ENCODE data around the gene NEURL1B. TPM values are rescaled to one million over a fixed set of nuclear protein-coding genes. Genes with fewer than 3 reads are reported as not detected.

Gene NEURL1B
- total RNA-seq, 1 experiment from 2014 or later = 2.8 TPM

DNA sequence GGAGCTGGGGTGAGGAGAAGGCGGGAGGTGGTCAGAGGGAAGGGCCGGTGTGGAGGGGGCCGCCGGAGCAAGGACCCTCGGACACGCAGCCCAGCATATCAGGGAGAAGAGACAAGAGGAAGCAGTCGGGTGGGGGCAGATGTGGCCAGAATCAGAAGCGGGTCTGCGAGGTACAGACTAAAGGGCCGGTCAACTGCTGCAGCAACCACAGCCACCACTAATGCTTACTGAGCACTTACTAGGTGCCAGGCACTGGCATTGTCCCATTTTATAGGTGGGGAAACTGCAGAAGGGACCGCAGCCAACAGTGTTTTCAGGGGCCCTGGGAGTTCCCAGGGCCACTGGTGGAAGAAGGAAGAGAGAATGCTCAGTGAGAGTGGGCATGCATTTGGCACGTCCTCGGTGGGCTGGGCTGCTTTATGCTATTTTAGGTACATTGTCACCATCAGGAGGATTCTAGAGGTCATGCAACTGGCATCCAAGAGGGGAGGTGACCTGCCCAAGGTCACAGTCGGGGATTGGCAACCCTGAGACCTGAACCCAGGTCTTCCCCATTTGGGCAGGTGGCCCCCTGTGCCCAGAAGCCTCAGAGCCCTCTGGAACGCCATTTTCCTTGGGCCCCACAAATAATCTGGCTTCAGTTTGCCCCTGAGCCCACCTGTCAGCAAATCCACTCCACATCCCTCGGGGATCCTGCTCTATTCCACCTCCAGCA is 76.6 kb downstream of the NEURL1B start:
- Mint-ChIP-seq H3K4me3 (ENCODE audit: low read depth, unreplicated experiment) (no peak overlapping the region), H3K27me3 (ENCODE audit: unreplicated experiment) (peaks cover 6% of the 10 kb centered on the region), H3K9me3 (ENCODE audit: low read depth, unreplicated experiment) (no peaks in the 10 kb centered on the region), H3K4me1 (ENCODE audit: low read depth, unreplicated experiment) (peaks cover 8% of the 10 kb centered on the region), H3K27ac (ENCODE audit: unreplicated experiment) (peak overlapping the region; percentile 40), H3K36me3 (ENCODE audit: insufficient read depth, unreplicated experiment) (peaks cover 6% of the 10 kb centered on the region)
- no peak for DNase-seq
- intact Hi-C loops (cut with micrococcal nuclease; ENCODE audit: unreplicated experiment) = loop anchor here (1.0 kb wide), 1 partner anchor 53 kb away; no protein-coding TSS in a partner anchor
- CTCF ChIA-PET = interaction anchor here (0.6 to 1.7 kb wide), 9 partner anchors 14 to 267 kb away, joined by 3 to 15 read pairs (median 3); partner anchors contain the start of gene DUSP1
- no peak for TF ChIP-seq CTCF (IDR thresholded peaks at IDR 0.05; ENCODE audit: unreplicated experiment)
- no TSS peak for BruUV-seq (replicated peaks)

- Mint-ChIP-seq H3K4me3 (ENCODE audit: low read depth, unreplicated experiment) (no peak overlapping the region), H3K4me1 (ENCODE audit: low read depth, unreplicated experiment) (no peaks in the 10 kb centered on the region), H3K9me3 (ENCODE audit: low read depth, unreplicated experiment) (no peaks in the 10 kb centered on the region), H3K27me3 (ENCODE audit: unreplicated experiment) (peaks cover 6% of the 10 kb centered on the region), H3K27ac (ENCODE audit: unreplicated experiment) (no peak overlapping the region), H3K36me3 (ENCODE audit: insufficient read depth, unreplicated experiment) (no peaks in the 10 kb centered on the region)
- CTCF ChIA-PET = no interaction called here
- intact Hi-C loops (cut with micrococcal nuclease; ENCODE audit: unreplicated experiment) = no loop called here
- no peak for TF ChIP-seq CTCF (IDR thresholded peaks at IDR 0.05; ENCODE audit: unreplicated experiment)
- DNase-seq = no peak
- no TSS peak for BruUV-seq (replicated peaks)
These were observed 77.6 kb downstream of the NEURL1B start for GRCh38 chr5:172718527-172719114.

GRCh38 chr5:172719211-172719610 is 78.1 kb downstream of the NEURL1B start:
- intact Hi-C loops (cut with micrococcal nuclease; ENCODE audit: unreplicated experiment) = no loop called here

DNA sequence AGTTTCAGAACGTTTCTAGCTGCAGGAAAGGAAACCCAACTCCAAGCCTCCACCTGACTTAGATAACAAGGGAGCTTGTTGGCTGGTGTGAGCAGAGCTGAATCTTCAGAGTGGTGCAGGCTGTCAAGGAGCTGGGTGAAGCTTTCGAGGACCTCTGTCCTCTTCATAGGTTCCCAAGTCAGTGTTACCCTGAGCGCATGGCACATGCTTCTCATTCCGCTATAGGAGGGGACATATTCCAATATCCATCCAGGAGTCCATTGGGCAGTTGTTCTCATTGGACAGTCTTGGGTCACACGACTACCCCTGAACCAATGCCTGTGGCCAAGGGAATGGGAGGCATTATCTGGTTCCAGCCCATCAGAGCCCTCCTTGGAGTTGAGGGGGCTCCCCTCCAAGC is 79.6 kb downstream of the NEURL1B start:
- CTCF ChIA-PET = interaction anchor here (0.6 kb wide), 1 partner anchor 44 kb away, joined by 3 read pairs; no protein-coding TSS in a partner anchor
- no TSS peak for BruUV-seq (replicated peaks)
- TF ChIP-seq CTCF (IDR thresholded peaks at IDR 0.05; ENCODE audit: unreplicated experiment) = no peak
- H3K27me3 Mint-ChIP-seq (ENCODE audit: unreplicated experiment) = peaks cover 13% of the 10 kb centered on the region
- no peaks in the 10 kb centered on the region for H3K9me3 Mint-ChIP-seq (ENCODE audit: low read depth, unreplicated experiment)
- no peak for DNase-seq
- H3K4me1 Mint-ChIP-seq (ENCODE audit: low read depth, unreplicated experiment) = peaks cover 12% of the 10 kb centered on the region
- H3K4me3 Mint-ChIP-seq (ENCODE audit: low read depth, unreplicated experiment) = no peak overlapping the region
- intact Hi-C loops (cut with micrococcal nuclease; ENCODE audit: unreplicated experiment) = no loop called here
- no peaks in the 10 kb centered on the region for H3K36me3 Mint-ChIP-seq (ENCODE audit: insufficient read depth, unreplicated experiment)
- no peak overlapping the region for H3K27ac Mint-ChIP-seq (ENCODE audit: unreplicated experiment)

More at GRCh38 chr5:172719211-172719610, 78.1 kb downstream of the NEURL1B start:
- BruUV-seq (replicated peaks) = no TSS peak
- DNase-seq = no peak
- CTCF ChIA-PET = interaction anchor here (0.9 kb wide), 1 partner anchor 129 kb away, joined by 3 read pairs; no protein-coding TSS in a partner anchor
- Mint-ChIP-seq H3K36me3 (ENCODE audit: insufficient read depth, unreplicated experiment) (no peaks in the 10 kb centered on the region), H3K4me1 (ENCODE audit: low read depth, unreplicated experiment) (peaks cover 4% of the 10 kb centered on the region), H3K4me3 (ENCODE audit: low read depth, unreplicated experiment) (no peak overlapping the region), H3K27me3 (ENCODE audit: unreplicated experiment) (peaks cover 12% of the 10 kb centered on the region), H3K9me3 (ENCODE audit: low read depth, unreplicated experiment) (no peaks in the 10 kb centered on the region), H3K27ac (ENCODE audit: unreplicated experiment) (no peak overlapping the region)
- no peak for TF ChIP-seq CTCF (IDR thresholded peaks at IDR 0.05; ENCODE audit: unreplicated experiment)

Data from Calu3 (cell line).